Glomerular visceral epithelial cell (primary cell): Measurements from ENCODE around the gene ARID1B.

Source experiments
- DNase-seq: peaks from one replicate; pipeline ENCODE4 v3.0.0-alpha.2; 2016; ENCODE audit errors: extremely low spot score

The ARID1B gene

DNA sequence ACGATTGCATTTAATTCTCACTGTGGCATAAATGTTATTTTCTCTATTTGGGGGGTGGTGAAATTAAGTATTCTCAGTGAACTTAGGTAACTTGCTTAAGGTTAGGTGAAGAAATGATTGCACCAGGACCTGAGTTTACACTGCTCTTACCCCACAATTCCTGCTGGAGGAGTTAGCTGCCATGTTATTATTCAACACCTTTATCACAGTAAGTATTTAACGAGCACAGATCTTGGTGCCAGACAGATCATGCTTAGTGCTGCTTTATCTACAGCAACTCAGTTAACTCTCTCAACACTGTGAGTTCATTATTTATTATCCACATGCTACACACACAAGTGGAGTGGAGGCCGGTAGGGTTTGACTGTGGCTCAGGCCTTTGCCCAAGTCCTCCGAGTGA lies 296.4 kb downstream of the ARID1B start:
- DNase-seq: no peak

- no peak for DNase-seq
Observed at GRCh38 chr6:157074969-157075368, 297.8 kb downstream of the ARID1B start.

GRCh38 chr6:157075549-157076450 lies 298.6 kb downstream of the ARID1B start:
- no peak for DNase-seq

DNA sequence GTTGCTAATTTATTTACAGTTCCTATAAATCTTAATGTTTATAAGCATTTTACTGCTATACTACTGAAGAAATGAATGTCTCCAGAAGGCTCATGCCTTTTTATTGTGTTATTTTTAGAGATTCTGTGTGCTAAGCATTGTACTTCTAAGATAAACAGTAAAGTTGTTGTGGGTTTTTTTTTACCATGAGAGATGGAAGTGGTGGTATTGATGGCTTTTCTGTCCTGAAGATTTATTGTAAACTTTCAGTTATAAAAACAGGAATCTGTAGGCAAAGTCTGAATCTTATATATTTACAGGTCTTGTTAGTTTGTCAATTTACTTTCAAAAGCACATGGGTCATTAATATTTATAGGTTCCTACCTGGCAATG lies 299.3 kb downstream of the ARID1B start:
- no peak for DNase-seq

DNA sequence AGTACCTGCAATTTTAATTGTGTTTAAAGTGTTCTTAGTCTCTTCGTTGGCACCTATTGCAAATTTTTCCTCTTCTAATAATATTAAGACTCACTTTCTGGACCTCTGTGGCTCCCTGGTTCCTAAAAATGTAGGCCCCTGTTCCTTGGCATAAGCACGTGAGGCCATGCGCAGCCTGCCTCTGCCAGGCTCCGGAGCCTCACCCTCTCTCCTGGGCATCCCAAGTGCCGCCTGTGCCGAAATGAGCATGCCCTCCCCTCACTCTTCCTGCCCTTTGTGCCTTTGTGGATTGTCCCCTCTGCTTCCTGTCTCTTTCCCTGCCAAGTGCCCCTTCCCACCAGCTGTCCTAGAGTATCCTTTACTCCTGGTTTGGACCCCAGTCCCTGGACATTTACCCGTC lies 300.1 kb downstream of the ARID1B start:
- DNase-seq: no peak

- no peak for DNase-seq
Observed at GRCh38 chr6:157078326-157078725, 301.1 kb downstream of the ARID1B start.

DNA sequence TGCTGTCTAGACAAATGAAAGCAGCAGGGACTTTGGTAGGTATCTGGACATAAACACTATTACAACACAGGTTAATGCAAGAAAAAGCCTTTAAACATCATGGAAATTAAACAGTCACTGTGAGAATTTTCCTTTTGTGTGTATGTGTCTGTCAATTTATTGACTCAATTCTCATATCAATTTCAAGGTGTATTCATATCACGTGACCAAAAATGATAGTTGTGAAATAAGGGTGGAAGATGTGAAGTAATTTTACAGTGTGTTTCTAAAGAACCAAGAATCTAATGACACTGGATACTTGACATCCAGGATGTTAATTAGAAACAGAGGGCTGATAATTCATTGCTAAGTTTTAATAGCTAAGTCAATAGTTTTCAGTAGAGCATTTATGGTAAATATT lies 302.1 kb downstream of the ARID1B start:
- no peak for DNase-seq

DNA sequence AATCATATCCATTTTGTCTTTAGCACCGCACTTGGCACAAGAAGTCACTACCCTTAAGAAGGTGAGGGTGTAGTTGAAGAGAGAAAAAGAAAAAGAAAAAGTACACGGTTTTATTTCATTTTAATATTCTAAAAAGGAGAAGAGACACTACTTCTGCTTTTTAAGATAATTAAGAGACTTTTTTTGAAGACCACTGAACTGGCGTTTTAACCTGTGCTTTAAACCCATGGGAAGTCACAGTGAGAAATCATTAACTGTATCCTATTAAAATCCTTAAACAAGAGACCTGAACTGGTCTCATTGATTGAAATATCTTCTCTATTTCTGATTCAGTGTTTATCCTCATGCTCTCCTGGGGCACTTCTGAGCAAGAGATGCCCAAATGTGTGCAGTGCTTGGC lies 302.6 kb downstream of the ARID1B start:
- DNase-seq: no peak

DNA sequence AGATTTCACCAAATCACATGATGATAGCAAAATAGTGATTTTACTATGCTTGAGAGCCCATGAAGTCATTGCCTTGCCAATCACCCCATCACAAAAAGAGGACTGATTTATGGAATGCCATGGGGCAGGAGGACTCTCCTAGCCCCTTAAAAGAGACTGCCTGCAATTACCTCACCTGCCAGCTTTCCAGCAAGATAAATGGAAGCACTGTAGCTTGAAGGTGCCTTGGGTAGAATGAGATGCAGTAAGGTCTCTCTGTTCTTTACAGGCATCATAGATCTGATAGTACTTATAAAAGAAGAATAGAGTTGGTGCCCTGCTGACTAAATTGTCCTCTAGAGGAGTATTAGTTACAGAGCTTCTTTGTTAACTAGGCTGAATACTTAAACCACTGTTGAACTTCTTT lies 303.8 kb downstream of the ARID1B start:
- no peak for DNase-seq

GRCh38 chr6:157083343-157083742 lies 306.2 kb downstream of the ARID1B start:
- no peak for DNase-seq

GRCh38 chr6:157086632-157087031 lies 309.5 kb downstream of the ARID1B start:
- DNase-seq: no peak

- no peak for DNase-seq
Observed at GRCh38 chr6:157087974-157088373, 310.8 kb downstream of the ARID1B start.

DNA sequence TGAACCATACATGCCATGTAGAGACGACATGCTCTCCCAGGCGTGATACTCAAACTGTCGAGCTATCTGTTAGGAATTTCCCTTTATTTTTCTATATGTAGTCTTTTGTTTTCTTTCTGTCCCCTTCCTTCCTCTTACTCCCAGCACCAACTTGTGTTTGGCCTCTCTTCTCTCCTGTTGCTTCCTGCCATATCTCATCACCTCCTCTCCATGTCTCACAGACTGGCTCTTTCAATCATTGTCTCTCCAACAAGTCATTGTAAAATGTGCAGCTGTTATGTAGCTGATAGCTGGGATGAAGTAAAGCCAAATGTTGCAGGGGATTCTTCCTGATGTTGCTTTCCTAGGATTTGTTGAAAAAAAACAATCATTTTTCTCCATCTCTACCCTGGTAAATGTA lies 311.7 kb downstream of the ARID1B start:
- DNase-seq: no peak

DNA sequence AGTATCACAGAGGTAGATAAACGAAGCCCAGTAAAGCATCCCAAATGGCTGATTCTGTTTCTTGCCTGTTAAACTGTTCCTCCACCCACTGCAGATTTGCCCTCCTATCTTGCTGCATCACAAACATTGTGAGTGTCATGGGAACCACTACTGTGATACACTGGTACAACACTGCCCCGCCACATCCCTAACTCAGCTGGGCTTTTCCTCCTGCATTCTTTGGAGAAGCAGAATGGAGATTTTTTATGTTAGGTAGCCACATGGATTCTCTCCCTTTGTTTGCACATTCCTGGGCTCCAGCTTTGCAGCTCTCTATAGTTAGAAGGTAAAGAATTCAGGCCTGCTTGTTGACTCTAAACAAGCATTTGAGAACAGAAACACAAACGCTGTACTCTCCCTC lies 312.1 kb downstream of the ARID1B start:
- no peak for DNase-seq

GRCh38 chr6:157089851-157090250 lies 312.7 kb downstream of the ARID1B start:
- no peak for DNase-seq

DNA sequence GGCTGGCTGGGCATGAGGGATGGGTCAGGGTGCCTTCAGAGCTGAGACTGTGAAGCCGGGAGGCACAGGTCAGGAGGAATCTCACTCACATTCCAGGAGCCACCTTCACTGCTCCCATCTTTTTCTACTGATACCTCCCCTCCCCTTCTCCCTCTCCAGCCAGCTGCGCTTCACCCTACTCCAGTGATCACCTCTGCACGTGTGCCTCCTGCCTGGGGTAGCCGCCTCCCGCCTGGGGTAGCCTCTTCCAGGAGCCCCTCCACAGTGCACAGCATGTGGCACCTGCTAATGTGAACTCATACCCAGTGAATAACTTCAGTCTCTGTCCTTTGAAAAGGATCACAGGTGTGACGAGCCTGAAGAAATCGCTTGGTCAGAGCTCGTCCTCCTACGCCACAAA lies 313.6 kb downstream of the ARID1B start:
- no peak for DNase-seq

- DNase-seq: no peak
Observed at GRCh38 chr6:157091243-157091642, 314.1 kb downstream of the ARID1B start.

DNA sequence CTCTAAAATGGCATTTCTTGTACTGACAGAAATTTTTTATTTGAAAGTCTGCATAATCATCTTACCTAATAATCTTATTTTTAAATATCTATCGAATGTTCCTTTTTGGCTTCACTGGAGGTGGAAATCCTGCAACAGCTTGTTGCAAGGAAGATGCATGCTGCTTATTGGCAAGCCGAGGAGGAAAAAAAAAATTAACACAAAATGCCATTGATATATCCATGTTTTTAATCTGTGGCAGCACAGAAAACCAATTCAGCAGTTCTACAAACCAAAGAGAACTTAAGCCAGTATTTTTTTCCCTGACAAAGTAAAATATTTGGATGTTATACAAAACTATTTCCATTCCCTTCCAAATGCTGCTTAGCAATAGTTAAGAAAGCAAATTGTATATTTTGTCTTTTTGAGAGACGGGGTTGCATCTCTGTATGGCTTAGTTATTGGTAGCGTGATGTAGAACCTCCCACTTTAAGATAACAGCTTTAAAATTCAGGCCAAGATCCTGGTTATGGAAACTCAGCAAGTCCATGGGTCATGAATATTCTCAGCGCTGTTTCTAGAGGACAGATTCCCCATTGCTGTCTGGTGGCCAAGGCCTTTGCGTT lies 314.8 kb downstream of the ARID1B start:
- no peak for DNase-seq

DNA sequence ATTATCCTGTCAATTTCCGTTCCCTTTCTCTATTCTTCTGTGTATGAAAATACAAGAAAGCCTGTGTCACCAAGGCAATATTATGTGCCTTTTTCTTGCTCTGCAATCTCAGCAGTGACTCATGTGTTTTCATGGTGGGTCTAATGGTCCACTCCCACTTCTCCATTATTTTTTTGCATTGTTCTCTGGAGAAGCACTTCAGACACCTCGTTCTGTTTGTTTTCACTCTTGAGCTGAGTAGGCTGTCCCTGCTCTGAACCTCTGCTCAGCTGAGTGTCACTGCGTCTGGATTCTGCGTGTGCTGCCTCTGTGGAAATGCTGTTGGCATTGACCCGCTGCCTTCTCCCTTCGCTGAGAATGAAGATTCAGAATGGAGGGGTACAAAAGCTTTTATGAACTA lies 315.6 kb downstream of the ARID1B start:
- DNase-seq: no peak

DNA sequence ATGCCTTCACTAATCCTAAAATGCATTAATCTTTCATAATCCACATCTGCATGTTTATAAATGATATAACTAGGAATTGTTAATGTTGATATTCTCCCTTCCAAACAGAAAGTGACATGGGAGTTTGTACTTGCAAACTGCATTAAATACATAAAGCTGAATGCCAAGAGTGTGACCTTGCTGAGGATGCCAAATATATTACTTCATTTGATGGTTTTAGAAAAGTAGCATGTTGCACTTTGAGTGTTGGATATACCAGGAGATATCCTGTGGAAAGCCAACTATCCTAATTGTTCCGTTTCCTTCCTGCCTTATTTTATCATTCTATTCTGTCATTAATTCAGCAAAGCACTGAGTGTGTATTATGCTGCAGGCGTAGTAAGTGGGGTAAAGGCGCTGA lies 316.4 kb downstream of the ARID1B start:
- no peak for DNase-seq

DNA sequence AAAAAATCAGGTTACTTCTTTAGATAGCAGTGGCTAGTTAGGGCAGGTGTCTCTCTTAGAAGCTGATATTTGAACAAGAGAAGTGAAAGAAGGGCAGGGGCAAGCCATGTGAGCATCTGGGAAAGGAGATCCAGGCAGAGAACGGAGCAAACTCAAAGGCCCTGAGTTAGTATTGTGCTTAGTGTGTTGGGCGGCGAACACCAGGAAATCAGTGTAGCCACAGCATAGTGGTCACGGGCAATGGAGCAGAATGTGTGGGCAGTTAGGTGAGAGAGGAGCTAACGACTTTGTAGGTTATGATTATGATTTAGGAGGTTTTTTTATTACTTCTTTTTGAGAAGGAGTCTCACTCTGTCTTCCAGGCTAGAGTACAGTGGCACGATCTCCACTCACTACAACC lies 316.9 kb downstream of the ARID1B start:
- DNase-seq: peak; percentile 21

GRCh38 chr6:157095084-157095483 lies 317.9 kb downstream of the ARID1B start:
- no peak for DNase-seq

DNA sequence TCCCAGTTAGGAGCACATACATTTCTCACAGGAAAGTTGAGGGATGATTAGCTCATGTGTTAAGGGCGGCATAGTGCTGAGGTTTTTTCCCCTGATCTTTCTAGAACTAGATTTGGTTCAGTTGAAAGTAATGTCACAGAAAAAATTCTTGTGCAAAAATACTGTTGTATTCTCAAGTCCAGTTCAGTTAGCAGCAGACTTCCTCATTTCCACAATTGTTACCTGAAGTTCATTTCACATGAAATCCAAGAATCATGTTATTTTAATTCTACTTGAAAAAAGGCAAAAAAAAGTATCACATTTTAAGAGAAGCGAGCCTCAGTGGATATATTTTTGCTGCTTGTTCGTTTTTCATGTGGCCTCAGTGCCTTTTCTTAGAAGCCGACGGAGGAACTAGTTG lies 318.4 kb downstream of the ARID1B start:
- no peak for DNase-seq

DNA sequence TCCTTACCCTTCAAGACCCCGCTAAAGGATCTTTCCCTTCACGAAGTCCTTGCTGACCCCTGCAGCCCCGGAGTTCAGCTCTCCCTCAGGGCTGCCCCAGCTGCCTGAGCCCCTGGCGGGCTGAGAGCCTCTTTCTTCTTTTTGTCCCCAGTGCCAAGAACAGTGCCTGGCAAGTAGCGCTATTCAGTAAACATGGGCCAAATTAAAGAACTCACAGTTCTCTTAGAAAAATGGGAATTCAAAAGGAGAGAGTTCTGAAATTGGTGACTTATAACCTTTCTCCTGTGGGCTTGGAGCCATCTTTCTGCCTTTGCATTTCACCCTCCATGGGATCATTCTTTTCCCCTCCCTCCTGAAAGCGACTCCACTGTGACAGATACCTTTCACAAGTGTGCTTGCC lies 318.9 kb downstream of the ARID1B start:
- DNase-seq: no peak
